HL-60 (cell line): ENCODE data around the gene MRPL39.

Experiments
- CTCF ChIP-seq: IDR thresholded peaks from one replicate; pipeline ENCODE4 v1.5.1; 2011; ENCODE audit warnings: low read length, control low read depth, inconsistent platforms; ENCODE audit not compliant: insufficient read depth
- SPI1 ChIP-seq: IDR thresholded peaks from 2 replicates; pipeline ENCODE4 v1.6.1; 2012; ENCODE audit warnings: low read depth, mild to moderate bottlenecking, borderline replicate concordance

GRCh38 chr21:25550352-25551120, 56.7 kb downstream of the MRPL39 start:
- TF ChIP-seq CTCF (no peak), SPI1 (no peak)
